Ramos (cell line): ENCODE results near the gene DEGS2.

ENCODE experiments used
- in situ Hi-C: fragments of 300-500 bp; cut with MboI; formaldehyde crosslinking; loops from one replicate; pipeline ENCODE4 v1.14.3; 2022; ENCODE audit warnings: low sequenced_read_pairs; ENCODE audit not compliant: unreplicated experiment

Gene DEGS2

DNA sequence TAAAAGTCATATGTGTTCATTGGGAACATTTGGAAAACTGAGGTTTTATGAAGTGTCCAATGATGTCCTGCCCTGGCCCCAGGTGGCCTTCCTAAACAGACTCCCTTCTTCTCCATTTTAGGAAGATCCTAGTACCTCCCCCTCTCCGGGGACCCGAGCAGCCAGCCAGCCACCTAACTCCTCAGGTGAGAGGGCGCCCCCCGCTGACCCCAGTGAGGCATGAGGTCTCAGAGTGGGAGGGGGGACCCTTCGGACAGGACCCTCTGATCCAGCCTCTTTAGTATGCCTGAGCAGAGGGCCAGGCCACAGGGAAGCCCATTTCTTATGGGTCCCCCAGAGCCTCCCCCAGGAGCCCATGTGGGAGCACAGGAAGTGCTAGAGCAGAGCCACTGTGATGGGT lies 23.7 kb downstream of the DEGS2 start:
- in situ Hi-C loops, result no loop called here

- in situ Hi-C loops, result no loop called here
These were observed 24.4 kb downstream of the DEGS2 start for GRCh38 chr14:100135073-100135472.

- in situ Hi-C loops, result no loop called here
These were observed 24.9 kb downstream of the DEGS2 start for GRCh38 chr14:100134586-100134985.

GRCh38 chr14:100132903-100133510 lies 26.4 kb downstream of the DEGS2 start:
- in situ Hi-C loops, result no loop called here

DNA sequence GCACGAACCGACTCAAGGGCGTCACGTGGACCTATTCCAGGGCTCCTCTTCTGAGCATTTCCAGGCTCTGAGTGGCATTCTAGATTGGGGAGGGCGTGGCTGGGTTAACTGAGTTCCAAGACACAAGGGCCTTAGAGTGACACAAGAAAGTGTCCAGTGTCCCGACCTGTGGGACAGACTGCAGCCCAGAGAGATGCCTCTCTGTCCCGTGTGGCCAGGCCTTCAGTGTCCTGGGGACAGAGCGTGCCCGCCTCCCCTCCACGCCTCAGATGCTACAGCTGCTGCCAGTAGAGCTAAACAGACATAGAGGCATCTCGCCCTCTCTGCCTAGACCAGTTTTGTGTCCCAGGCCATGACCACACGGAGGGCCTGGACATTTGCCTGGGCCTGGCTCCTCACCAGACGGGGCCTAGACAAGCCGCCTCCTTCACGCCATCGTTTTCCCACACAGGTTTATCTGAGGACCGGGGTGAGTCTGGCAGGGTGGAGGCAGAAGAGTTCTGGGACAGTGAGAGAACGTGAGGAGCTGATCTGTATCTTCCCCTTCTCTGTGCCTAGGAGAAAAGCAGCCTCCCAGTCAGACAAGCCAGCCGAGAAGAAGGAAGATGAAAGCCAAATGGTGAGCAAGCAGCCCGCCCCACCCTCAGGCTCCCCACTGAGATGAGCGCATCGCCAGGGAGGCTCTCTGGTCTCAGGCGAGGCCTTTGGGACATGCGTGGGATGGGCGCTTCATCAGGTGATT lies 27.1 kb downstream of the DEGS2 start:
- in situ Hi-C loops, result no loop called here

DNA sequence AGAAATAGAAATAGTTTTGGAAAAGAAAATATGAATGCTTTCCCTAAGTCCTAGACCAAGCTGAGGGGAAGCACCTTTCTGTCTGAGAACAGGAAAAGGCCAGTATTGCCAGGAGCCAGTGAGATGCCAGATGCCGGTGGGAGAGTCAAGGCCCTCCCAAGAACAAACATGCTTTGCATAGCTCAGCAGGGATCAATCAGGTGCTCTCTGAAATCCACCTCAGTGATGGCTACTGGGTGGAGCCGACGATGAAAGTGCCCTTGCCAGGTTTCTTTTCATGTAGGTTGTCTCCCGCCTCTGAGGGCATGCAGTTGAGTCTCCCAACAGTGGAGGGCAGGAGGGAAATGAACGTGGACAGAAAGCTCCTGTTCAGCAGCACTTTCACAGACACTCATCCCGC lies 28.3 kb downstream of the DEGS2 start:
- in situ Hi-C loops, result no loop called here

DNA sequence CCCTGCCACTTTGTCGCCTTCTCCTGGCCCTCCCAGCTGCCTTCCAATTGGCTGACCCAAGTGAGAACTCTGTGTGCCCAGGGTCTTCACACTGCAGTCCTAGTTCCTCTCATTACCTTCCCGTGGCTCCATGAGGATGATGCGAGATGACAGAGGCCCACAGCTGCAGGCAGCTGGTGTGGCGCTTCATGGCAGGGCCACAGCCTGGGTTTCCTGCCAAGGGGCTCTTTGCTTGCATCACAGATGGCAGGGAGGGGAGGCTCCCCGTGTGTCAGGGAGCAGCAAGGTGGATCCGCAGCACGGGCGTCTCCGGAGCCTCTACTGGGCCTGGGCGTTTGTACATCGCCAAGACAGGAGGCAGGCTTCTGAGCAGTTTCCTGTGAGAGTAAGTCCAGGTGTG lies 28.9 kb downstream of the DEGS2 start:
- in situ Hi-C loops, result no loop called here

GRCh38 chr14:100129161-100129589 lies 30.3 kb downstream of the DEGS2 start:
- in situ Hi-C loops, result no loop called here

DNA sequence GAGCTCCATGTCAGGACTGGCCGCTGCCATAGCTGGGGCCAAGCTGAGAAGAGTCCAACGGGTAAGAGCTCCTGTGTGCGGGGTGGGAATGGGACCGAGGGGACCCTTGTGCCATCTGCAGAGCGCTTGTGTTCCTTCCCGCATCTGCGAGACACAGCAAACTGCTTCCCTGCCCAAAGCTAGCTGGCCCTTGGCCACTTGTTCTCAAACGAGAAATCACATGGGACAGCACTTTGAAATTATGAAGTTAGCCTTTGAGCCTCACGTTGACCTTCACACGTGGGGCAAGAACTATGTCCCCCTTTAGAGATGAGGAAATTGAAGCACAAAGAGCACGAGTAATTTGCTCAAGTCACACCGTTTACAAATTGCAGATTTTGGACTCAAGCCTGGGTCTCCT lies 30.8 kb downstream of the DEGS2 start:
- in situ Hi-C loops, result no loop called here

- in situ Hi-C loops, result no loop called here
These were observed 31.5 kb downstream of the DEGS2 start for GRCh38 chr14:100127853-100128455.

DNA sequence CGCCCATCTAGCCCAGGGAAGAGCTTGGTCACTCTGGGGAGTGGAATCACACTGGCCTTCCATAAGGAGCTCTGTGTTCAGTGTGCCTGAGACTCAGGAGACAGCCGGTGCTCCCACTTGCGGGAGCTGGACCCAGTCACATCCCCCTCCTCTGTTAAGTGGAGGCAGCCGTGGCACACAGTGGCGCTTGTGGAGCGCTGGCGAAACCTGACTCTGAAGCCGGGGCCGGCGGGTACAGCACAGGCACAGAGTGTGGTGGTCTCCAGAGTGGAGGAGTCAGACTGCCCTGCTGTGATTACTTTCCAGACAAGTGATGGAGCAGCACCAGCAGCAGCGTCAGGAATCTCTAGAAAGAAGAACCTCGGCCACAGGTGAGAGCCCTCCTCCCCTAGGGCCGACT lies 33.0 kb downstream of the DEGS2 start:
- in situ Hi-C loops, result no loop called here

GRCh38 chr14:100124551-100125088 lies 34.8 kb downstream of the DEGS2 start:
- in situ Hi-C loops, result no loop called here

DNA sequence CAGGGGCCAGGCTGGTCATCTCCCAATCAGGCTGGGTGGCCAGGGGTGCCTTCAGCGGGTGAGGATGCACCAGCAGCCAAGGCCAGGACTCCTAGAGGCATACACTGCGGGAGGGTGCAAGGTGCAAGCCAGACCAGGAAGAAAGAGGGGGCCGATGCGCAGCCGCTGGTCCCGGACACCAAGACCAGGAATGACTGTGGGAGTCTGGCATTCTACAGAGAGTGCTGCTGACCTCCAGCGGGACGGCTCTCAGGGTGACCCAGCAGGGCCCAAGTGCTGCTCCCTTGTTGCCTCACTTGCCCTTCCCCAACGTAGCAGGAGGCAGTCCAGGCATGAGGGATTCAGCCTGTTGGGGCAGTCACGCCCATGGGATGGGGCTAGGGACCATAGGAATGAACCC lies 35.8 kb downstream of the DEGS2 start:
- in situ Hi-C loops, result no loop called here

- in situ Hi-C loops, result no loop called here
These were observed 36.8 kb downstream of the DEGS2 start for GRCh38 chr14:100122481-100123223.

GRCh38 chr14:100121643-100122480 lies 37.6 kb downstream of the DEGS2 start:
- in situ Hi-C loops, result no loop called here

- in situ Hi-C loops, result no loop called here
These were observed 38.7 kb downstream of the DEGS2 start for GRCh38 chr14:100120522-100121269.

DNA sequence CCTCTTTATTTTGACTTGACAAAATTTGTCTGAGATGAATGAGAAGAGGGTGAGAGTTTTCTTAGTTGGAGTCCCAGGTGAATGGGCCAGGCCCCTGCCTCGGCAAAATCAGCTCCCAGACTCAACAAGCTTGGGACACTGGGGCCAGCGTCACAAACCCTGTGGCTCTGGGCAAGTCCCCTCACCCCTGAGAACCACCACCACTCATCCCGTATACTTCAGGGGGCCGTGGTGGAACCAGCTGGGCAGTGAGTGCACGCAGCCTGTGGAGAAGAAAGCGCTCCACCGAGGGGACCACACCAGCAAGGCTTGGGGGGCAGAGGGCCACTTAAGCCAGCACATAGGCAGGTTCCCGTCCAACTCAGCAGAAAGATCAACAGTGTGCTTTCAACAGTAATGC lies 40.2 kb downstream of the DEGS2 start:
- in situ Hi-C loops, result loop anchor here (10.0 kb wide), 1 partner anchor 134 kb away; no protein-coding TSS in a partner anchor

GRCh38 chr14:100118396-100119011 lies 40.9 kb downstream of the DEGS2 start:
- in situ Hi-C loops, result loop anchor here (10.0 kb wide), 1 partner anchor 134 kb away; no protein-coding TSS in a partner anchor
